ENCODE measurements around the gene NKD2. TPM values are rescaled to one million over a fixed set of nuclear protein-coding genes. Genes with fewer than 3 reads are reported as not detected.

NKD2 gene
- polyA plus RNA-seq, 2 of the 4 experiments (the other 2 are of a cell fraction), result 1.2 to 4.2 TPM

DNA sequence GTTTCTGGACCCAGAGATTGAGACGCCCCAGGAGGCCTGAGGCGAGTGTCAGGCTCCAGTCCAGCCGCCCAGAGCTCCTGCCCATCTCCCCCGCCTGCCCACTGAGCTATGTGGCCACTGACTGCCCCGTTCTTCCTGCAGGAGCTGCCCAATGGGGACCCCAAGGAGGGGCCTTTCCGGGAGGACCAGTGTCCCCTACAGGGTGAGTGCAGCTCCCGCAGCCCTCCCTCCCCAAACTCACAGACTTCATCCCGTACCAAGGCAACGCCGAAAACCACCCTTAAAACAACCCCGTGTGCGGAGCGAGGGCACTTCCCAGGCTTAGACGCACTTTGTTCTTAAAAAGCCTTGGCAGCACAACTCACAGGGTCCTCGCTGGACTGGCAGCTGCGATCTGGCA lies 23.4 kb downstream of the NKD2 start:
- TF ChIP-seq, protein P1, sequence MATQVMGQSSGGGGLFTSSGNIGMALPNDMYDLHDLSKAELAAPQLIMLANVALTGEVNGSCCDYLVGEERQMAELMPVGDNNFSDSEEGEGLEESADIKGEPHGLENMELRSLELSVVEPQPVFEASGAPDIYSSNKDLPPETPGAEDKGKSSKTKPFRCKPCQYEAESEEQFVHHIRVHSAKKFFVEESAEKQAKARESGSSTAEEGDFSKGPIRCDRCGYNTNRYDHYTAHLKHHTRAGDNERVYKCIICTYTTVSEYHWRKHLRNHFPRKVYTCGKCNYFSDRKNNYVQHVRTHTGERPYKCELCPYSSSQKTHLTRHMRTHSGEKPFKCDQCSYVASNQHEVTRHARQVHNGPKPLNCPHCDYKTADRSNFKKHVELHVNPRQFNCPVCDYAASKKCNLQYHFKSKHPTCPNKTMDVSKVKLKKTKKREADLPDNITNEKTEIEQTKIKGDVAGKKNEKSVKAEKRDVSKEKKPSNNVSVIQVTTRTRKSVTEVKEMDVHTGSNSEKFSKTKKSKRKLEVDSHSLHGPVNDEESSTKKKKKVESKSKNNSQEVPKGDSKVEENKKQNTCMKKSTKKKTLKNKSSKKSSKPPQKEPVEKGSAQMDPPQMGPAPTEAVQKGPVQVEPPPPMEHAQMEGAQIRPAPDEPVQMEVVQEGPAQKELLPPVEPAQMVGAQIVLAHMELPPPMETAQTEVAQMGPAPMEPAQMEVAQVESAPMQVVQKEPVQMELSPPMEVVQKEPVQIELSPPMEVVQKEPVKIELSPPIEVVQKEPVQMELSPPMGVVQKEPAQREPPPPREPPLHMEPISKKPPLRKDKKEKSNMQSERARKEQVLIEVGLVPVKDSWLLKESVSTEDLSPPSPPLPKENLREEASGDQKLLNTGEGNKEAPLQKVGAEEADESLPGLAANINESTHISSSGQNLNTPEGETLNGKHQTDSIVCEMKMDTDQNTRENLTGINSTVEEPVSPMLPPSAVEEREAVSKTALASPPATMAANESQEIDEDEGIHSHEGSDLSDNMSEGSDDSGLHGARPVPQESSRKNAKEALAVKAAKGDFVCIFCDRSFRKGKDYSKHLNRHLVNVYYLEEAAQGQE (IDR thresholded peaks at IDR 0.05), result no peak
- no peak for TF ChIP-seq HDAC2 (IDR thresholded peaks at IDR 0.05)
- TF ChIP-seq, protein P2, sequence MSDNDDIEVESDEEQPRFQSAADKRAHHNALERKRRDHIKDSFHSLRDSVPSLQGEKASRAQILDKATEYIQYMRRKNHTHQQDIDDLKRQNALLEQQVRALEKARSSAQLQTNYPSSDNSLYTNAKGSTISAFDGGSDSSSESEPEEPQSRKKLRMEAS (IDR thresholded peaks at IDR 0.05), result no peak
- no peak for TF ChIP-seq PHF8 (IDR thresholded peaks at IDR 0.05; ENCODE audit: borderline replicate concordance, low read depth)
- TF ChIP-seq CBX8 (IDR thresholded peaks at IDR 0.05), result no peak
- no peak for TF ChIP-seq GATA3 (IDR thresholded peaks at IDR 0.05; ENCODE audit: borderline replicate concordance)
- TF ChIP-seq NPAS2 (CRISPR knock-in tag; IDR thresholded peaks at IDR 0.05; ENCODE audit: borderline replicate concordance), result no peak
- TF ChIP-seq, protein P3, sequence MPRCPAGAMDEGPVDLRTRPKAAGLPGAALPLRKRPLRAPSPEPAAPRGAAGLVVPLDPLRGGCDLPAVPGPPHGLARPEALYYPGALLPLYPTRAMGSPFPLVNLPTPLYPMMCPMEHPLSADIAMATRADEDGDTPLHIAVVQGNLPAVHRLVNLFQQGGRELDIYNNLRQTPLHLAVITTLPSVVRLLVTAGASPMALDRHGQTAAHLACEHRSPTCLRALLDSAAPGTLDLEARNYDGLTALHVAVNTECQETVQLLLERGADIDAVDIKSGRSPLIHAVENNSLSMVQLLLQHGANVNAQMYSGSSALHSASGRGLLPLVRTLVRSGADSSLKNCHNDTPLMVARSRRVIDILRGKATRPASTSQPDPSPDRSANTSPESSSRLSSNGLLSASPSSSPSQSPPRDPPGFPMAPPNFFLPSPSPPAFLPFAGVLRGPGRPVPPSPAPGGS (IDR thresholded peaks at IDR 0.05), result no peak
- no peak for TF ChIP-seq CHD4 (IDR thresholded peaks at IDR 0.05; ENCODE audit: borderline replicate concordance)
- no peak for TF ChIP-seq MYC (IDR thresholded peaks at IDR 0.05; ENCODE audit: borderline replicate concordance, low read length)
- no peak for TF ChIP-seq KDM5A (IDR thresholded peaks at IDR 0.05)
- no peak for TF ChIP-seq RNF2 (IDR thresholded peaks at IDR 0.05; ENCODE audit: borderline replicate concordance, low read depth)
- no peak for DNase-seq (ENCODE audit: low read depth in 1 of 2, low spot score in 1 of 2)
- H3K9me3 ChIP-seq, result no peaks in the 10 kb centered on the region
- CTCF ChIA-PET, result interaction anchor here (1.0 to 3.5 kb wide), 3 partner anchors 19 to 22 kb away, joined by 3 to 14 read pairs (median 3); no protein-coding TSS in a partner anchor
- FAIRE-seq, result no peak
- 89% methylated on average over 14 of the region's 16 CpGs for WGBS (ENCODE audit: missing lambda C conversion rate)
- H3K27ac ChIP-seq, result no peak overlapping the region
- no peak for ATAC-seq
- H3K4me1 ChIP-seq, result no peaks in the 10 kb centered on the region
- POLR2A ChIA-PET, result no interaction called here
- H3K4me3 ChIP-seq, result no peak overlapping the region
- H3K4me2 ChIP-seq, result no peak overlapping the region

DNA sequence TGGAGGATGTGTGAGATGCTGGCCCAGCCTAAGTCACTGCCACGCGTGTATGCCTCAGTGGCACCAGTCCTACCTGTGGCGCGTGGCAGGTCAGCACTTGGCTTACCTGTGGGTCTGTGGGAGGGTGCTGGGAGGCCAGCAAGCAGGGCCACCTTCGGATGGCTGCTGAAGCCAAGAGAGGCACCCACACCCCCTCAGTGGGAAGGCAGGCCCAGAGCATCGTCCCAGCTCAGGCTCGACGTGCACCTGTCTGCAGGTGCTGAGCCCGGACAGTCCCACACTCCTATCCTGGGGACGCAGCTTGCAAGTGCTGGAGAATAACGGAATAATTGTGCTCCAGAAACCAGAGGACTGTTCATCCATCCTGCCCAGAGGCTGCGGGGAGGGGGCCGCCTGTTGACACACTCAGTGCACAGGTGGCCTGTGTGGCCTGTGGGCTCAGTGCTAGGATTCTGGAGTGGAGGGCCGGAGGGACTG lies 24.0 kb downstream of the NKD2 start:
- FAIRE-seq, result no peak
- POLR2A ChIA-PET, result no interaction called here
- CTCF ChIA-PET, result interaction anchor here (1.0 kb wide), 1 partner anchor 21 kb away, joined by 3 read pairs; no protein-coding TSS in a partner anchor
- Histone ChIP-seq H3K9me3 (no peaks in the 10 kb centered on the region), H3K4me3 (no peak overlapping the region), H3K4me2 (no peak overlapping the region), H3K4me1 (no peaks in the 10 kb centered on the region), H3K27ac (no peak overlapping the region)
- TF ChIP-seq PHF8 (IDR thresholded peaks at IDR 0.05; ENCODE audit: borderline replicate concordance, low read depth), result no peak
- TF ChIP-seq, protein P4, sequence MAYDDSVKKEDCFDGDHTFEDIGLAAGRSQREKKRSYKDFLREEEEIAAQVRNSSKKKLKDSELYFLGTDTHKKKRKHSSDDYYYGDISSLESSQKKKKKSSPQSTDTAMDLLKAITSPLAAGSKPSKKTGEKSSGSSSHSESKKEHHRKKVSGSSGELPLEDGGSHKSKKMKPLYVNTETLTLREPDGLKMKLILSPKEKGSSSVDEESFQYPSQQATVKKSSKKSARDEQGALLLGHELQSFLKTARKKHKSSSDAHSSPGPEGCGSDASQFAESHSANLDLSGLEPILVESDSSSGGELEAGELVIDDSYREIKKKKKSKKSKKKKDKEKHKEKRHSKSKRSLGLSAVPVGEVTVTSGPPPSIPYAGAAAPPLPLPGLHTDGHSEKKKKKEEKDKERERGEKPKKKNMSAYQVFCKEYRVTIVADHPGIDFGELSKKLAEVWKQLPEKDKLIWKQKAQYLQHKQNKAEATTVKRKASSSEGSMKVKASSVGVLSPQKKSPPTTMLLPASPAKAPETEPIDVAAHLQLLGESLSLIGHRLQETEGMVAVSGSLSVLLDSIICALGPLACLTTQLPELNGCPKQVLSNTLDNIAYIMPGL (CRISPR knock-in tag; IDR thresholded peaks at IDR 0.05; ENCODE audit: borderline replicate concordance), result no peak
- TF ChIP-seq, protein P5, sequence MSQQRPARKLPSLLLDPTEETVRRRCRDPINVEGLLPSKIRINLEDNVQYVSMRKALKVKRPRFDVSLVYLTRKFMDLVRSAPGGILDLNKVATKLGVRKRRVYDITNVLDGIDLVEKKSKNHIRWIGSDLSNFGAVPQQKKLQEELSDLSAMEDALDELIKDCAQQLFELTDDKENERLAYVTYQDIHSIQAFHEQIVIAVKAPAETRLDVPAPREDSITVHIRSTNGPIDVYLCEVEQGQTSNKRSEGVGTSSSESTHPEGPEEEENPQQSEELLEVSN (IDR thresholded peaks at IDR 0.05; ENCODE audit: borderline replicate concordance, low read depth), result no peak
- TF ChIP-seq EP300 (IDR thresholded peaks at IDR 0.05), result no peak
- no peak for TF ChIP-seq RNF2 (IDR thresholded peaks at IDR 0.05; ENCODE audit: borderline replicate concordance, low read depth)
- TF ChIP-seq, protein P3 (IDR thresholded peaks at IDR 0.05), result no peak
- no peak for TF ChIP-seq JUNB (IDR thresholded peaks at IDR 0.05)
- TF ChIP-seq HOXB13 (CRISPR knock-in tag; IDR thresholded peaks at IDR 0.05; ENCODE audit: low read depth), result no peak
- TF ChIP-seq, protein P6, sequence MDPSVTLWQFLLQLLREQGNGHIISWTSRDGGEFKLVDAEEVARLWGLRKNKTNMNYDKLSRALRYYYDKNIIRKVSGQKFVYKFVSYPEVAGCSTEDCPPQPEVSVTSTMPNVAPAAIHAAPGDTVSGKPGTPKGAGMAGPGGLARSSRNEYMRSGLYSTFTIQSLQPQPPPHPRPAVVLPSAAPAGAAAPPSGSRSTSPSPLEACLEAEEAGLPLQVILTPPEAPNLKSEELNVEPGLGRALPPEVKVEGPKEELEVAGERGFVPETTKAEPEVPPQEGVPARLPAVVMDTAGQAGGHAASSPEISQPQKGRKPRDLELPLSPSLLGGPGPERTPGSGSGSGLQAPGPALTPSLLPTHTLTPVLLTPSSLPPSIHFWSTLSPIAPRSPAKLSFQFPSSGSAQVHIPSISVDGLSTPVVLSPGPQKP (IDR thresholded peaks at IDR 0.05; ENCODE audit: low read depth, low read length), result no peak
- no peak for TF ChIP-seq HDAC2 (IDR thresholded peaks at IDR 0.05)
- TF ChIP-seq MAZ (IDR thresholded peaks at IDR 0.05; ENCODE audit: borderline replicate concordance, low read depth, low read length), result no peak
- TF ChIP-seq ZSCAN20 (CRISPR knock-in tag; IDR thresholded peaks at IDR 0.05), result no peak
- no peak for TF ChIP-seq HOXA7 (CRISPR knock-in tag; IDR thresholded peaks at IDR 0.05)
- TF ChIP-seq, protein P7, sequence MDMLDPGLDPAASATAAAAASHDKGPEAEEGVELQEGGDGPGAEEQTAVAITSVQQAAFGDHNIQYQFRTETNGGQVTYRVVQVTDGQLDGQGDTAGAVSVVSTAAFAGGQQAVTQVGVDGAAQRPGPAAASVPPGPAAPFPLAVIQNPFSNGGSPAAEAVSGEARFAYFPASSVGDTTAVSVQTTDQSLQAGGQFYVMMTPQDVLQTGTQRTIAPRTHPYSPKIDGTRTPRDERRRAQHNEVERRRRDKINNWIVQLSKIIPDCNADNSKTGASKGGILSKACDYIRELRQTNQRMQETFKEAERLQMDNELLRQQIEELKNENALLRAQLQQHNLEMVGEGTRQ (IDR thresholded peaks at IDR 0.05), result no peak
- no peak for TF ChIP-seq TFCP2L1 (CRISPR knock-in tag; IDR thresholded peaks at IDR 0.05)
- TF ChIP-seq CBX2 (IDR thresholded peaks at IDR 0.05; ENCODE audit: borderline replicate concordance, low read depth), result no peak
- WGBS (ENCODE audit: missing lambda C conversion rate), result 90% methylated on average over 13 of the region's 14 CpGs
- no peak for ATAC-seq
- no peak for DNase-seq (ENCODE audit: low read depth in 1 of 2, low spot score in 1 of 2)

Measured in A549 (cell line).